Esophagus mucosa (tissue), 1 donor: Measurements from ENCODE around the gene CLEC16A. TPM values are rescaled to one million over a fixed set of nuclear protein-coding genes. Genes with fewer than 3 reads are reported as not detected.

ENCODE experiments used
- ATAC-seq: fragments of 200-7000 bp; cut with Tn5 transposase; one replicate; pipeline ENCODE4 v1.9.1; 2020
- total RNA-seq: library from RNA; stranded (reverse); gene quantifications from one replicate; pipeline ENCODE4 v1.2.4, GENCODE V29; 2023
- donor health status: DM: yes; HTN: yes; CAD: no.

CLEC16A gene
- total RNA-seq, 1 donor from 2014 or later = 17.7 TPM

DNA sequence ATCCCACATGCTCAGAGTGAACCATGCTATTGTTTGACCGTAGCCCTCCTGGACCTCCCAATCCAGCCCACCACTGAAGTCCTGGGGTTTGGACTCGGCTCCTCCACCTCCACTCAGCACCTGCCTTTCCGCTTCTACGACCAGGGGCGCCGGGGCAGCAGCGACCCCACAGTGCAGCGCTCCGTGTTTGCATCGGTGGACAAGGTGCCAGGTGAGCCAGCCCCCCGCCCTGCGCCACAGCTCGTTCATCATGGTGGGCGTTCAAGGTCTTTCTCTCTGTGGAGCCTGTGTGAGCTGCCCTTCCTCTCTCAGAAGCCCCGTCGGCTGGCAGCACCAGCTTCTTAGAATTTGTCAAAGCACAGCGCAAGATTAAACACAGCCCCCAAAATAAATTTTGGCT lies 181.6 kb downstream of the CLEC16A start:
- no peak for ATAC-seq

DNA sequence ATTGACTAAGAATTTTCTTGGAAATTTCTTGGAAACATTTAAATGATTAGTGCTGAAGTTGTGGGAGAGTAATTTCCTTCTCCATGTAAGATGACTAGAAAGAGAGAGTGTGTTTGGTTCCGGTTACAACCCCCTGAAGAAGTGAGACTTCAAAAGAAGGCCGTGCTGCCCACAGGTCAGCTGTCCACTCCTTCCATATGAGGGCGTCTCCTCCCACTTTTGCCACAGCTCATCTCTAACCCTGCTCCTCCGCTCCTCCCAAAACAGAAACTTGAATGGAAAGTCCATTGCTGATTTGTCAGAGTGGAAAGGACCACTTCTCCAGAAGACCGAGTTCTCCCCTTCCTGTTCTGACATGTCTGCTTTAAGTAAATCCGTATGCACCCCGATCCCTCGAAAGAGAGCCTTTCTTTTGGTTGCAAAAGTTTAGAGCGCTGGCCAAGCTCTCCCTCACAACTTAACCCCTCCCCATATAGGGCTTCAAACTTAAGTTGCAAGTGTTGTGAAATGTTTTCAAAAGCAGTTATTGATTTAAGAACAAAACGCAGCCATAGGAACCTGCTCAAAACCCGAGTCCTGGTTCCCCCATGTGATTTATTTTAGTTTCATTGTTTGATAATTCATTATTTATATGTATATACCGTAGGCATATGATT lies 182.2 kb downstream of the CLEC16A start:
- ATAC-seq = no peak

DNA sequence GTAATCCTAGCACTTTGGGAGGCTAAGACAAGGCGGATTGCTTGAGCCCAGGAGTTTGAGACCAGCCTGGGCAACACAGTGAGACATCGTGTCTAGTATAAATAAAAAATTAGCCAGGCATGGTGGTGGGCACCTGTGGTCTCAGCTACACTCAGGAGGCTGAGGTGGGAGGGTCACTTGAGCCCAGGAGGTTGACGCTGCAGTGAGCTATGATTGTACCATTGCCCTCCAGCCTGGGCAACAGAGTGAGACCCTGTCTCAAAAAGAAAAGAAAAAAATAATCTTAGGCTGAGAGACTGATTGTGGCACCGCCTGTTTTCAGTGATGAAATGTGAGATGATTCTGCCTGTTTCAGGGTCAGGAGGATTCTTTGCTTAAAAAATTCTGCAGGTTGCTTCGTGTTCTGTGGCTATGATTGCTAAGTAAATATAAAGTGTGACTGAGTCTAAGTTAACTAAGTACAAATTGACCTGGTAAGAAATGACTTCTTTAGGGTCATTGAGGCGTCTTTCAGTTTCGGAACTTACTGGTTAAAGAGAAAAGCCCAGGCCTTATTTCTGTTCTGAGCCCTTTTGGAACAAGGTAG lies 183.3 kb downstream of the CLEC16A start:
- no peak for ATAC-seq

DNA sequence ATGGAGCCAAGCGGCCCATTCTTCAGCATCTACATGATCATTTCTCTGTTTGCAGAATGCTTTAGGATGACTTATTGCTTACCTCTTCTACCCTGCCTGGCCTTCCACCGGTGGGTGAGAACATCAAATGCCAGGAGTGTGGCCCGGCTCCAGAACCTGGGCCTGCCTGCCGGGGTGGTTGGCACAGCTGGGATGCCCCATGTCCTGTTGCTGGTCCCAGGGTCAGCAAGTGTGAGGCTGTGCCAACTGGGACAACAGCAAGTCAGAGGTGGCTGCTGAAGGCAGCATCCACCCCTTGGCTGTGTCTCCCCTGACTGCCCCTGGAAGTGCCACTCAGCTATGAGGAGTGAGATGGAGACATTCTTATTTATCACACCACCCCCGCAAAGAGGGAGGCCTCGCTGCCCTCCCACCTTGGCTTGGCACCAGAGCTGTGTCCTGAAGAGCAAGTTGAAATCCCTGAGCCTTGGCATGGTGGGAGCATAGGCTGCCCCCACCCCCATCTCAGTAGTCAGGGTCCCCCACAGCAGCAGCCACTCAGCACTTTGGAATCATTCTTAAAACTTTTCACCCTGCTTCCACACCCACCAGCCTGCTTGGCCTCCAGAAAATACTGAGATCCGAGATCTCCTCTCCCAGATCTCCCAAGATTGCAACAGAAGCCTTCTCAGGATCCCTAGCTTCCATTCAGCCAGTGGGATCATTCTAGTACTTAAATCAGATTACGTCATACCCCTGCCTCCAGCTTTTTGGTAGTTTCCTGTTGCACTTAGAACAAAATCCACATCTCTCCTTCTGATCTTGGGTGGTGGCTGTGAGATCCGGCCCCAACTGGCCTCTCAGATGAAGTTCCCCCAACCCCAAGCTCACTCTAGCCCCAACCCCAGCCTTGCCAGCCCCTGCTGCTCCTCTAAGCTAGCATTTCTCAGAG lies 184.1 kb downstream of the CLEC16A start:
- no peak for ATAC-seq

DNA sequence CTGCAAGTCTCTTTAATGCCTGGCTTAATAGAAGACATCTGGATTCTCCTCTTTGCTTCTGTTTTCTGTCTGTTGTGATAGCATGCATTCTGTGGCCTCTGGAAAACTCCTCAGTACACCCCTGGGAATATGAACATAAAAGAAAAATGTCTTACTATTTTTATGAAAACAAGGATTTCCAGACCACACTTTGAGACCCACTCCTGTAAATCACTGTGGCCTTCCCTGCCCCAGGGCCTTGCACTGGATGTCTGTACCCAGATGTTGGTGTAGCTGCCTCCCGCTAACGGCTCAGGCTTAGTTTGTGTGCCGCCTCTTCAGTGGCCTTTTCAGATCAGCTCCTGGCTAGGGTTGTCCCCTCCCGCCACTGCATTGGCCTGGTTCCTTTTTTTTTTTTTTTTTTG lies 185.0 kb downstream of the CLEC16A start:
- ATAC-seq = no peak

DNA sequence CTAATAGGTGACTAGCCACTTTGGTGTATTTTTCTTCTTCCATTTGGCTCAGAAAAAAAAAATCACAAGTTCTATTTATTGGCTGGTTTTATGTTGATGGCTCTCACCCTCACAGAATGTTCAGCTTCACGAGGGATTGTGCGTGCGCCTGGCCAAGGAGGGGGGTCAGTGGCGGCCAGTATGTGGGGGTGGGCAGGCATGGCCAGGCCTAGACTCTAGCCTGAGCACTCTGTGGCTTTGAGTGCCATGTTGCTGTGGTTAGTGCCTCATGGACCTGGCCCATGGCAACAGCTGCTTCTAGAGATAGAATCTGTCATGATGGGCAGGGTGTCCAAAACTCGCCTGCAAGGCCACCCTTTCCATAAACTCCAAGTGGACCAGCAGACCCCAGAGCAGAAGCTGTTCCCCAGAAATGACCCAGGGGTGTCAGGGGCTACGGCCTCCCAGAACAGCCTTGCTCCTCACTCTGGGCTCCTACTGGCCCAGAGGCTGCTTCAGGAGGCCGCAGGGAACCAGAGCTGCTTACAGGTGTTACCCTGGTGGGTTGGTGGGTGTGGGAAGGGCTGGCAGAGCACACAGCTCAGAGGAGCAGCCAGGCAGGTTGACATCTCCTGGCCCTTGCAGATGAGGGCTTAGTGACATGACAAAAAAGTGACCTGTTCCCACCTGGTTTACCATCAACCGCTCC lies 186.8 kb downstream of the CLEC16A start:
- no peak for ATAC-seq

DNA sequence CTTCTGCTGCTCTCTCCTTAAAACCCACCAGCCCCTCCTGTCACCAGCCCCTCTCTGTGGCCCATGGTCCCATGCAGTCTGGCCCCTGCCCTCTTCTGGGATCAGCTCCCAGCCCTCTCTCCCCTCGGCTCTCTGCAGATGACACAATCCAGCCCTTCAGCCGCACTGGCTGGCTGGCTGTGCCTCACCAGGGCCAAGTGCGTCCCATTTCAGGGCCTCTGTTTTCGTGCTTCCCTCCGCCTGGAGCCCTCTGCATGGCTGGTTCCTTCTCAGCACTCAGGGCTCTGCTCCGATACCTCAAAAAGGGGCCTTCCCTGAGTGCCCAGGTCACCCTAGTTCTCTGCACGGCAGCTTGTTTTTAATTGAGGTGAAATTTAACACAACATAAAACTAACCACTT lies 187.3 kb downstream of the CLEC16A start:
- ATAC-seq = no peak

DNA sequence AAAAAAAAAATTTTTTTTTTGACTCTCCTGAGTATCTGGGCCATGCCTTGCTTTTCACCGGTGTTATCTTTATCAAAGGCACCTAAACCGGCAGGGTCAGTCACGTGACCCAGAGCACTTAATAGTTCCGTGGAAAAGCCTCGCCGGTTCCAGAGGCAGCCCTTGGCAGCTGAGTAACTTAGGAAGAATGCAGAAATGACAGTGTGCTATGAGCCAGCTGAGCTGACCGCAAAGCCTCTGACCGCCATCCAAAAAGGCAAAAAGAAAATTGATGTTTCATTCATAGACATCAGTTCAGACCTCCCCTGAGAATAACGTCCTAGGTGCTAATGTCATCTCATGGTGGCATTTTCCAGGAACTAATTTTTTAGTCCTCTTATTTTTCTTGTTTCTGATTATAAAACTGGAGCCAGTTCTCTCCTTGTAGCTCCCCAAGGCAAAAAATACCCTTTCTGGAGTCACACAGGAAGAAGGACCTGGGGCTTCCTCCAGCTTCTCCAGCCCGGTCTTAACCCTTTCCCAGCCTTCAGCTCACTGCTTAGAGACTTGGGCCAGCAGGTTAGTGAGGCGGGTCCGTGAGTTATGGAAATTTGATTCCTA lies 189.1 kb downstream of the CLEC16A start:
- ATAC-seq = peak; percentile 88

DNA sequence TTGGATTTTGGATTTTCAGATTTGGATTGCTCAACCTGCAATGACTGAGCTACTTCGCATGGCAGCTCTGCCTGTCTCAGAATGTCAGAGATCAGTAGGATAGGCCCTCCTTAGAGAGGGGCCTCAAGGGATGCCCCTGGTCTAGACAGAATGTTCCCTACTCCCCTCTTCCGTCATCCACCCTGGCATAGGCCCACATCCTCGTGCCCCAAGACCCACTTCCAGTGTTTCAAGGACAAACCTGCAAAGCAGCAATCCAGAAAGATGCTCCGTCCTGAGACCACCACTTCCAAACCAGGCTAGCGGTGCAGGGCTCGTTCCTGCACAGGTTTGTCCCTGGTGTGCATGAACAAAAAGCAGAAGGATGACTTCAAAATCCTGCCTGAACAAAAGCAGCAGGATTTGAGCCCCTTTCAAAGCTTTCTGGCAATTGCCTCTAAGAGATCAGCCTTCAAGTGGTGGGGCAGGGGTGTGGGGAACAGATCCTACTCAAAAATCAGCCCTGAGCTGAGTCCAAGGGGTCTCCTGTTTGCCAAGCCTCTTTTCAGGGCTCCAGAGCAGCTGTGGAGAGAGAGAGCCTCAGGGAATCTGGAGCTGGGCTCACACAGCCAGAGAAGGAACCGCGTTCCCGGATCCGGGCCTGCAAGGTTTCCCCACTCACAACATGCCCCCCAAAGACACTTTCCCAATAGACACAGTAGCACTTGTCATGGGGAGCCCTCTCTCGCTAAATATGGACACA lies 190.5 kb downstream of the CLEC16A start:
- ATAC-seq = no peak

DNA sequence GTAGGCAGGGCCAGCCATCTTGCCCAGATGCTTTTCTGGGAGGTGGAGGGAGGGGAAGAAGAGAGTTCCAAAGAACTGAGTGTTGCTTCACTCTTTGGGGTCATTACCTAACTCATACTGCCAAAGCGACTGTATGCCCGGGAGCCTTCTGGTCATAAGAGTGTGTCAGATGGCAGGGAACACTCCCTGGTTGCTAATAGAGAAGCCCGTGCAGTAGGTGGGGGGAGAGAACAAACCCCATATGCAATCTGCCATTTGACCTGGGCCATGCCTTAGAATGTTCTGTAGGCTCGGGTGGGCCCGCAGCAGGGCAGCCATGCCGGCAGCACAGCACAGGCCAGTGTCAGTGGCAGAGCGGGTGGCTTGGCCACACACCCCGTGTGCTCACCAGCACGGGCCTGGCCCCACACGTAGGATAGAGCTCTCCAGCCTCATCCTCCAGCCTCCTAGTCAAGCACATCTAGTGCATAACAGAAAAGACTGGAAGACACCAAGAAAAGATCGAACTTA lies 191.2 kb downstream of the CLEC16A start:
- ATAC-seq = no peak

DNA sequence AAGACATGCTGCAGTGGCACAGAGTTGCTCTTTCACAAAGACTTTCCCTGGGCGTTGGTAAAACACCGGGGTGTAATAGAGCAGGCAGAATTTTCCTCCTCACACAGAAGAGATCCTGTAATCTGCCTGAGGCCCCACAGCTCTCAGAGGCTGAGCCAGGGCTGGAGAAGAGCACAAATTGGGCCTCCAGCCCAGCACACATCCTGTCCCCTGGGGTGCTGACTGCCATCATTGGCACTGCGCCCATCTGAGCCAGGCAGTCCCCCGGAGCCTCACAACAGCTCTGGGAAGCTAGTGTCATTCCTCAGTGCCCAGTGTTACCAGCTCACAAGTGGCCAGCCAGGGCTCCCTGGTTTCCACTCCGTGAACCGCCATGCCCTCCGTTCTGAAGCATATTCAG lies 192.2 kb downstream of the CLEC16A start:
- ATAC-seq = no peak

DNA sequence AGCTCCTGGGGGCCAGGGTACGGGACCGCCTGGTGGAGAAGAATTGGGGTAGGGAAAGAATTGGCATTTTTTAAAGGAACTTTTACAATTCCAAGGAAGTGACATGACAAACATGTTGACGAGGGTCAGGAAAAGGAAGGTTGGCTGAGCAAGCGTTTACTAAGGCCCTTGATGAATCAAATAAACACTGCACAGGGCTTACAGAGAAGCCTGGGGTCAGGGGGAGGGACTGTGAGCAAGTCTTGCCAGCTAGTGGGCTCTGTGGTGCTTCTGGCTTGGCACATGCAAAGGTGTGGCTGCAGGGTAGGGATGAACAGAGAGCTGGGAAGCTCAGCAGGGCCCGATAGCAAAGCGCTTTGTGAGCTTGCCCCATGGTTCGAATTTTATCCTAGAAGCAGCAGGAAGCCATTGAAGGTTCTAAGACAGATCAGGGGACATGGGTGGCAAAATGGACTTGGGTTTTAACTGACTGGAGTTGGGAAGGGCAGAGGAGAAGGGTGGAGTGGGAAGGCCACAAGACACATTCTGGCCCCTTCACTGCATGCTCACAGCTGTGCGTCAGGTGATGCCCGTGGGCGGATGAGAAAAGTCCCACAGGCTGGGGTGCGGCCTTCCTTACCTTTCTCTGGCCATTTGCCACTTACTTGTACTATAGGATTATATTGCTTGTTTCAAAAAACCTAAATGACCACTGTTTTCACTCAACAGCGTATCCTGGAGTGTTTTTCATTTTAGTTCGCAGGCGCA lies 193.8 kb downstream of the CLEC16A start:
- ATAC-seq = no peak

DNA sequence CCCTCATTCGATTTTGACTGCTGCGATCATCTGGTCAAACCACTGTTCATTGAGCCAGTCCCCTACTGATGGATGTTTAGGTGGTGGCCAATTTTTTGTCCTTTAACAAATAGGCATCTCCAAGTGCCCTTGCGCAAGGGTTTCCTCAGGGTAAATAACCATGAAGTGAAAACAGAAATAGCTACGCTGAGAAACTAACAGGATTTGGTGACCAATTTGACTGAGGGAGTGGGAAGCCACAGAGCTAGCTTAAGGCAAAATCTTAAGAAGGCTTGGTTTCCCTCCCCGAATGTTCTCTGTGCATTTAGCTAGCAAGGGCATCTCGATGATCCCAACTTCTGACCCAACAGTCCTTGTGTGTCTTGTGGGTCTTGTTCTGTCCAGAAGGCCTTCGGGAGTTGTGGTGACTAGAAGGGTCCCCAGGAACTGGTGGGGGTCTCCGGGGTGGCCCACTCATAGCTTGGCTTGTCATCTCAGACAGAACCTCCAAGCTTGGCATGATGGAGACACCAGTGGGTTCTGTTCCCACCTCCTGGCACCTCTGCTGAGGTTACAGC lies 194.5 kb downstream of the CLEC16A start:
- ATAC-seq = no peak

DNA sequence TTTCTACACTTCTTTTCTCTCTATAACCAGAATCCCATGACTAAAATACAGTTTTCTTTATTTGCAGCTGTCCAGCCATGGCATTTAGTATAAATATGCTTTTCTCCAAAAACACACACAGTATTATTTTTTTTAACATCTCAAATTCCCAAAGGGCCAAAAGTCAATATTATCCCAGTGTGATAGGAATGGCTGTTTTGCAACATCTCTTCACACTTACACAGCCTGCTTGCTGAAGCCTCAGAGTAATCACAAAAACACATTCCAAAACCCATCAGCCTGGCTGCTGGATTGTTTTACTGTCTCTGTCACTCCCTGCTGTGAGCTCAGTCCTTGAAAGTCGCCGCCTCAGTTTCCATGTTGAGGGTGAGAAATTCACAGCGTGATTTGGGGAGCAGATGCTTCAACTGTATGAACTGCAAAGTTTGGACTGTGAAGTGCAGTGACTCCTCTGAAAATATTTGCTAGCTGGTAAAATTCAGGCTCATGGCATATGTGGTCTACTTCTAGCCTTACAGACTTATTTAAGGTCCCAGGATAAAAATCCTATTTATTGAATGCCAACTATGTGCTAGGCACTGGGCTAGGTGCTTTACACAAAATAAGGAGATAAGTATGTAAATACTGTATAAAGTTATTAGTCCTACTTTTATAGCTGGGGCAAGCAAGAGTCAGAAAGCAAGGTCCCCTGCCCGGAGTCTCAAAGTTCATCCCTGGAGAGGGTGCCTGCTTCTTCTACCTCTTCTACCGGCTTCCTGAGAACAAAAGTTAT lies 195.1 kb downstream of the CLEC16A start:
- ATAC-seq = no peak

DNA sequence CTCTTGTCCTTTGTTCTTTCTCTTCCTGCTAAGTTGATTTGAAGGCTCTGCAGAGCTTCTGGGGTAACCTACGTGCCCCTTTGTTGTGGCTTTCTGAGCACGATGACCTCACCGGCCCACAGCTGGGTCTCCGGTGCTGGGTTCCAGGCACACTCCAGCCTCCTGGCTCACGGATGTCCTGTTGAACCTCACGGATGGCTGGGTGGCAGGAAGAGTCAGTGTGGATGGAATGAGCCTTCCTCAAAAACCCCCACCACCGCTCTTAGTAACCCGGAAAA lies 195.7 kb downstream of the CLEC16A start:
- no peak for ATAC-seq

DNA sequence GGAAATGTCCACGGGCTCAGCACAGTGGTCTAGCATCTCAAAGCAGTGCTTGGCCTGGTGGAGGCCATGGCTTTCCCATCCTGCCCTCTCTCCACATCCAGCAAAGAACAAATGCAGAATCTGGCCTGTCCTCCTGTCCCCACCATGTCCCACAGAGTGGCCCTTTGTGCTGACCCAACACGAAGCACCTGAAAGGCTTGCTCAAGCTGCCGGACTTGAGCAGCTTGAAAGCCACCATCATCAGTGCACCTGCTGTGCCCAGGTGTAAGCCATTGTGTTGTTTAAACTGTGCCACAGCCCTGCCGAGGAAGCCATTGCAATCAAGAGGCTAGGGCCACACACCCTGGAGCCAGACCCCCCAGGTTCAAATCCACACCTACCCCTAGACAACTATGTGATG lies 196.1 kb downstream of the CLEC16A start:
- no peak for ATAC-seq

DNA sequence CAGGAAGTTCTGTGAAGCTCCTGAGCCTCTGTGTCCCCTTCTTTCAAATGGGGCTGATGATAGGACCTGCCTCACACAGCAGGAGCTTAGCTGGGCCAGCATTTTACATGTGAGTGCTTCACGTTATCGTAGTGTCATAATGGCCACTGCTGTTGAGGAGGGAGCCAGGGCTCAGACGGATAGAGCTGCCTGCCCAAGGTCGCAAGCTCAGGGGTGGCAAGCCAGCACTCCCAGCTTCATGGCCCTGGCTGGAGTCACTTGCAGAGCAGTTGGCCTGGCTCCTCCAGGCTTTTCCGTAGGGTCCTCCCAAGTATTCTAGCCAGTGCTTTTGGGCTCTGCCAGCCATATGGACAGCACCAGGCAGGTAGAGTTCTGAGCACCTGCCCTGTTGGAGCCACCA lies 196.5 kb downstream of the CLEC16A start:
- no peak for ATAC-seq

DNA sequence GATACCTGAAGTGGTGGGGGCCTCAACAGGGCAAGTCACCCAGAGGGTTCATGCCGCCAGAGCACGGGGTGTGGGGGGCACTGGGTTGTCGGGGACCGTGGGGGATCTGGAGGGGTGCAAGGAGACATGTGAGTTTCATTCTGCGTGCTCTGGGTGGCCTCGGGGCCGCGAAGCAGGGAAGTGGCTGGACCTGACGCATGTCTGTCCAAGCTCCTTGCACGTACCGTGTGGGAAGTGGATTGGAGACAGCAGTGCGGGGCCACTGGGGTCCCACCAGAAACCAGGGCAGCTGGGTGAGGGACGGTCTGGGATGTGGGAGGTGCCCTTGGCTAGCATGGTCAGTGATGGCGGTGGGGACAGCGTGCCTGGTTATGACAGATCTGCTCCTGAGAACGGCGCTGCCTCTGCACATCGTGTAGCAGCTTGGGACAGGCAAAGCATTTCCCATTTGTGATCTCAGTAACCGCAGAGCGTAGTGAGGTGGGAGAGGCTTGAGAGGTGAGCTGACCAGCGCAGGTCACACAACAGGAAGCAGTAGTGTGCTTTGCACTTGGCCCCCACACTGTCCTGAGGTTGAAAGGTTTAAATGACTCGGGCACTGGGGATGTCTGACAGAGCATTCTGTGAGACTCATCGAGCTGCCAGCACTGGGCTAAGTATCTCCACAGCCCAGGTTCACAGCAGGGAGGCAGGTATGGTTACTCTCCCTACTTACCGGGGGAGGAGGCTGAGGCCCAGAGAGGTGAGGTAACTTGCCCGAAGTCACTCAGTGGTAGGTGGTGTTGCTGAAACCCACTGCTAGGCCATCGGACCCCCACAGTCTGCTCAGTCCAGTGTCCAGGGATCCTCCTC lies 197.3 kb downstream of the CLEC16A start:
- no peak for ATAC-seq

DNA sequence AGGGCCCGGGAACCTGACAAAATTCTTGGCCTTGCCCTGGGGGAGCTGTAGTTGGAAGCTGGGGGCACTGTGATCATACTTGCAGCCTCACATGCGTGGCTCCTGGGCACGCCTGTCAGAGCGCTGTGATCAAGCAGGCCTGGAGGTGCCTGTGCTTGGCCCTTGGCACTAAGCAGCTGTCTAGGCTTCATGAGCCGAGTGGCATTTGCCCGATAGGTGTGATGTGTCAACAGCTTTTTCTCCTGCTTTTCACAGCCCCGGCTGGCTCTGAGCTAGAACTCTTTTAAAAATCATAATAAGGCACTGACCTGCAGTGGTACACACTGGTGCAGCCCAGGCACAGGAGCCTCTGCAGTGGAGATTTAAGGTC lies 197.9 kb downstream of the CLEC16A start:
- ATAC-seq = no peak
